ENCODE results near the gene ERI2. TPM values are rescaled to one million over a fixed set of nuclear protein-coding genes. Genes with fewer than 3 reads are reported as not detected.

Gene ERI2
- 10.0 TPM for total RNA-seq
- long read RNA-seq, partial matches to known transcripts, result 5 of 17 reads
- long read RNA-seq, other reads (novel, unspliced or antisense), result 7 of 17 reads

GRCh38 chr16:20806168-20807050 lies at the start of gene ERI2, which contains the start of gene REXO5:
TSS of gene ERI2 (minus strand) at chr16:20806472. CDS start at chr16:20806430, 42 bp downstream.
TSS of gene REXO5 (plus strand) at chr16:20806527. CDS start at chr16:20806954, 427 bp downstream.
- intact Hi-C loops (cut with DNase I), result no loop called here
- peak; percentile 95 for DNase-seq
- peak; percentile 97 for ATAC-seq (ENCODE audit: poor library complexity)

GRCh38 chr16:20854963-20855362 lies 48.7 kb upstream of the ERI2 start:
- ATAC-seq (ENCODE audit: poor library complexity), result no peak
- intact Hi-C loops (cut with DNase I), result loop anchor here (5.0 kb wide), 2 partner anchors 47 to 62 kb away; partner anchors contain the start of genes DCUN1D3 and LYRM1
- DNase-seq, result no peak

GRCh38 chr16:20853981-20854620 lies 47.8 kb upstream of the ERI2 start:
- intact Hi-C loops (cut with DNase I), result loop anchor here (5.0 kb wide), 2 partner anchors 48 to 63 kb away; partner anchors contain the start of genes DCUN1D3 and LYRM1
- no peak for ATAC-seq (ENCODE audit: poor library complexity)

GRCh38 chr16:20853143-20853542 lies 46.9 kb upstream of the ERI2 start:
- intact Hi-C loops (cut with DNase I), result loop anchor here (5.0 kb wide), 2 partner anchors 49 to 64 kb away; partner anchors contain the start of genes DCUN1D3 and LYRM1
- no peak for DNase-seq
- ATAC-seq (ENCODE audit: poor library complexity), result peak; percentile 13

More at GRCh38 chr16:20853981-20854620, 47.8 kb upstream of the ERI2 start:
- DNase-seq, result no peak

GRCh38 chr16:20851601-20852000 lies 45.3 kb upstream of the ERI2 start:
- peak; percentile 89 for DNase-seq
- intact Hi-C loops (cut with DNase I), result loop anchor here (5.0 kb wide), 2 partner anchors 51 to 66 kb away; partner anchors contain the start of genes DCUN1D3 and LYRM1

GRCh38 chr16:20850981-20851380 lies 44.7 kb upstream of the ERI2 start:
- ATAC-seq (ENCODE audit: poor library complexity), result peak; percentile 36
- DNase-seq, result no peak
- intact Hi-C loops (cut with DNase I), result loop anchor here (5.0 kb wide), 2 partner anchors 51 to 66 kb away; partner anchors contain the start of genes DCUN1D3 and LYRM1

More at GRCh38 chr16:20851601-20852000, 45.3 kb upstream of the ERI2 start:
- peak; percentile 92 for ATAC-seq (ENCODE audit: poor library complexity)

GRCh38 chr16:20849589-20850390 lies 43.5 kb upstream of the ERI2 start:
- ATAC-seq (ENCODE audit: poor library complexity), result peak; percentile 44
- intact Hi-C loops (cut with DNase I), result loop anchor here (5.0 kb wide), 2 partner anchors 53 to 68 kb away; partner anchors contain the start of genes DCUN1D3 and LYRM1
- peak; percentile 77 for DNase-seq

- ATAC-seq (ENCODE audit: poor library complexity), result no peak
- intact Hi-C loops (cut with DNase I), result loop anchor here (2.0 kb wide), 1 partner anchor 235 kb away; no protein-coding TSS in a partner anchor
- DNase-seq, result no peak
These were observed 41.3 kb upstream of the ERI2 start for GRCh38 chr16:20847550-20847949.

- intact Hi-C loops (cut with DNase I), result loop anchor here (2.0 kb wide), 1 partner anchor 236 kb away; no protein-coding TSS in a partner anchor
- ATAC-seq (ENCODE audit: poor library complexity) (no peak), DNase-seq (no peak)
These were observed 40.3 kb upstream of the ERI2 start for GRCh38 chr16:20846551-20846950.

- peak; percentile 65 for DNase-seq
- intact Hi-C loops (cut with DNase I), result loop anchor here (2.0 kb wide), 1 partner anchor 237 kb away; no protein-coding TSS in a partner anchor
- peak; percentile 68 for ATAC-seq (ENCODE audit: poor library complexity)
These were observed 39.8 kb upstream of the ERI2 start for GRCh38 chr16:20846030-20846429.

GRCh38 chr16:20844588-20844987 lies 38.3 kb upstream of the ERI2 start:
- DNase-seq, result no peak
- intact Hi-C loops (cut with DNase I), result no loop called here
- no peak for ATAC-seq (ENCODE audit: poor library complexity)

- intact Hi-C loops (cut with DNase I), result no loop called here
- no peak for DNase-seq
- no peak for ATAC-seq (ENCODE audit: poor library complexity)
These were observed 37.8 kb upstream of the ERI2 start for GRCh38 chr16:20844054-20844453.

GRCh38 chr16:20839504-20839903 lies 33.2 kb upstream of the ERI2 start:
- intact Hi-C loops (cut with DNase I), result no loop called here
- no peak for DNase-seq
- ATAC-seq (ENCODE audit: poor library complexity), result no peak

GRCh38 chr16:20838240-20838639 lies 32.0 kb upstream of the ERI2 start:
- DNase-seq (no peak), ATAC-seq (ENCODE audit: poor library complexity) (no peak)
- intact Hi-C loops (cut with DNase I), result no loop called here

GRCh38 chr16:20833086-20833485 lies 26.8 kb upstream of the ERI2 start:
- intact Hi-C loops (cut with DNase I), result no loop called here
- peak; percentile 41 for ATAC-seq (ENCODE audit: poor library complexity)
- no peak for DNase-seq

- intact Hi-C loops (cut with DNase I), result no loop called here
- ATAC-seq (ENCODE audit: poor library complexity) (no peak), DNase-seq (no peak)
These were observed 24.1 kb upstream of the ERI2 start for GRCh38 chr16:20830372-20830771.

GRCh38 chr16:20829536-20829935 lies 23.3 kb upstream of the ERI2 start:
- ATAC-seq (ENCODE audit: poor library complexity) (no peak), DNase-seq (no peak)
- intact Hi-C loops (cut with DNase I), result no loop called here

GRCh38 chr16:20826039-20826566 lies 19.8 kb upstream of the ERI2 start:
- no peak for DNase-seq
- intact Hi-C loops (cut with DNase I), result no loop called here
- ATAC-seq (ENCODE audit: poor library complexity), result no peak
